Measurements from ENCODE around the gene ADAMTS17.
"Not testable (repeated sequence)": the region's sequence is repeated elsewhere in the genome, so short reads cannot be mapped to it uniquely, and the experiment has no call there.

DNA sequence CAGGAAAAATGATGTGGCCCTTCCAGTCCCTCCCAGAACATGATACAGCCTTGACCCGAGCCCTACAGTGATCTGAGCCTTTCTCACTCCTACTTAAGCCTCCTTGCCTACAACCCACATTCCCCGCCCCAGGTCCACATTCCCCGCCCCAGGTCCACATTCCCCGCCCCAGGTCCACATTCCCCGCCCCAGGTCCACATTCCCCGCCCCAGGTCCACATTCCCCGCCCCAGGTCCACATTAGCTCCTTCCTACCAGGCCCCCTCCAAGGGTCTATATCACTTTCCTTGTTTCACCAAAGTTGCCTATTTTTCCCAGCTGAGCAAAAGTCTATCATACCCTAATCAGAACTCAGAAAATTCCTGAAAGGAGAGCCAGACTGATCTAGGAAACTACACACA, 2.3 kb downstream of the ADAMTS17 start:
- TF ChIP-seq, protein P1, sequence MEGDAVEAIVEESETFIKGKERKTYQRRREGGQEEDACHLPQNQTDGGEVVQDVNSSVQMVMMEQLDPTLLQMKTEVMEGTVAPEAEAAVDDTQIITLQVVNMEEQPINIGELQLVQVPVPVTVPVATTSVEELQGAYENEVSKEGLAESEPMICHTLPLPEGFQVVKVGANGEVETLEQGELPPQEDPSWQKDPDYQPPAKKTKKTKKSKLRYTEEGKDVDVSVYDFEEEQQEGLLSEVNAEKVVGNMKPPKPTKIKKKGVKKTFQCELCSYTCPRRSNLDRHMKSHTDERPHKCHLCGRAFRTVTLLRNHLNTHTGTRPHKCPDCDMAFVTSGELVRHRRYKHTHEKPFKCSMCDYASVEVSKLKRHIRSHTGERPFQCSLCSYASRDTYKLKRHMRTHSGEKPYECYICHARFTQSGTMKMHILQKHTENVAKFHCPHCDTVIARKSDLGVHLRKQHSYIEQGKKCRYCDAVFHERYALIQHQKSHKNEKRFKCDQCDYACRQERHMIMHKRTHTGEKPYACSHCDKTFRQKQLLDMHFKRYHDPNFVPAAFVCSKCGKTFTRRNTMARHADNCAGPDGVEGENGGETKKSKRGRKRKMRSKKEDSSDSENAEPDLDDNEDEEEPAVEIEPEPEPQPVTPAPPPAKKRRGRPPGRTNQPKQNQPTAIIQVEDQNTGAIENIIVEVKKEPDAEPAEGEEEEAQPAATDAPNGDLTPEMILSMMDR (IDR thresholded peaks at IDR 0.05 in 2 of 3, conservative IDR thresholded peaks at IDR 0.05 in 1 of 3; ENCODE audit: insufficient read depth in 2 of 3, low read depth in 1 of 3, low read length in 3 of 3), result not testable (repeated sequence)
- TF ChIP-seq, protein P2, sequence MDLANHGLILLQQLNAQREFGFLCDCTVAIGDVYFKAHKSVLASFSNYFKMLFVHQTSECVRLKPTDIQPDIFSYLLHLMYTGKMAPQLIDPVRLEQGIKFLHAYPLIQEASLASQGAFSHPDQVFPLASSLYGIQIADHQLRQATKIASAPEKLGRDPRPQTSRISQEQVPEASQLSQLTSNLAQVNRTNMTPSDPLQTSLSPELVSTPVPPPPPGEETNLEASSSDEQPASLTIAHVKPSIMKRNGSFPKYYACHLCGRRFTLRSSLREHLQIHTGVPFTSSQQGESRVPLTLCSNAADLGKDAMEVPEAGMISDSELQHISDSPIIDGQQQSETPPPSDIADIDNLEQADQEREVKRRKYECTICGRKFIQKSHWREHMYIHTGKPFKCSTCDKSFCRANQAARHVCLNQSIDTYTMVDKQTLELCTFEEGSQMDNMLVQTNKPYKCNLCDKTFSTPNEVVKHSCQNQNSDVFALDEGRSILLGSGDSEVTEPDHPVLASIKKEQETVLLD (IDR thresholded peaks at IDR 0.05), result not testable (repeated sequence)
- TF ChIP-seq BHLHE40 (IDR thresholded peaks at IDR 0.05; ENCODE audit: low read length); U2AF1 (optimal IDR thresholded peaks at IDR 0.05; ENCODE audit: low read depth, low read length); RCOR1 (IDR thresholded peaks at IDR 0.05; ENCODE audit: borderline replicate concordance in 1 of 2, low read depth in 2 of 2, low read length in 2 of 2): not testable (repeated sequence)
- TF ChIP-seq, protein P3, sequence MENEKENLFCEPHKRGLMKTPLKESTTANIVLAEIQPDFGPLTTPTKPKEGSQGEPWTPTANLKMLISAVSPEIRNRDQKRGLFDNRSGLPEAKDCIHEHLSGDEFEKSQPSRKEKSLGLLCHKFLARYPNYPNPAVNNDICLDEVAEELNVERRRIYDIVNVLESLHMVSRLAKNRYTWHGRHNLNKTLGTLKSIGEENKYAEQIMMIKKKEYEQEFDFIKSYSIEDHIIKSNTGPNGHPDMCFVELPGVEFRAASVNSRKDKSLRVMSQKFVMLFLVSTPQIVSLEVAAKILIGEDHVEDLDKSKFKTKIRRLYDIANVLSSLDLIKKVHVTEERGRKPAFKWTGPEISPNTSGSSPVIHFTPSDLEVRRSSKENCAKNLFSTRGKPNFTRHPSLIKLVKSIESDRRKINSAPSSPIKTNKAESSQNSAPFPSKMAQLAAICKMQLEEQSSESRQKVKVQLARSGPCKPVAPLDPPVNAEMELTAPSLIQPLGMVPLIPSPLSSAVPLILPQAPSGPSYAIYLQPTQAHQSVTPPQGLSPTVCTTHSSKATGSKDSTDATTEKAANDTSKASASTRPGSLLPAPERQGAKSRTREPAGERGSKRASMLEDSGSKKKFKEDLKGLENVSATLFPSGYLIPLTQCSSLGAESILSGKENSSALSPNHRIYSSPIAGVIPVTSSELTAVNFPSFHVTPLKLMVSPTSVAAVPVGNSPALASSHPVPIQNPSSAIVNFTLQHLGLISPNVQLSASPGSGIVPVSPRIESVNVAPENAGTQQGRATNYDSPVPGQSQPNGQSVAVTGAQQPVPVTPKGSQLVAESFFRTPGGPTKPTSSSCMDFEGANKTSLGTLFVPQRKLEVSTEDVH (IDR thresholded peaks at IDR 0.05; ENCODE audit: low read depth, partially characterized antibody), result not testable (repeated sequence)
- TF ChIP-seq, protein P4, sequence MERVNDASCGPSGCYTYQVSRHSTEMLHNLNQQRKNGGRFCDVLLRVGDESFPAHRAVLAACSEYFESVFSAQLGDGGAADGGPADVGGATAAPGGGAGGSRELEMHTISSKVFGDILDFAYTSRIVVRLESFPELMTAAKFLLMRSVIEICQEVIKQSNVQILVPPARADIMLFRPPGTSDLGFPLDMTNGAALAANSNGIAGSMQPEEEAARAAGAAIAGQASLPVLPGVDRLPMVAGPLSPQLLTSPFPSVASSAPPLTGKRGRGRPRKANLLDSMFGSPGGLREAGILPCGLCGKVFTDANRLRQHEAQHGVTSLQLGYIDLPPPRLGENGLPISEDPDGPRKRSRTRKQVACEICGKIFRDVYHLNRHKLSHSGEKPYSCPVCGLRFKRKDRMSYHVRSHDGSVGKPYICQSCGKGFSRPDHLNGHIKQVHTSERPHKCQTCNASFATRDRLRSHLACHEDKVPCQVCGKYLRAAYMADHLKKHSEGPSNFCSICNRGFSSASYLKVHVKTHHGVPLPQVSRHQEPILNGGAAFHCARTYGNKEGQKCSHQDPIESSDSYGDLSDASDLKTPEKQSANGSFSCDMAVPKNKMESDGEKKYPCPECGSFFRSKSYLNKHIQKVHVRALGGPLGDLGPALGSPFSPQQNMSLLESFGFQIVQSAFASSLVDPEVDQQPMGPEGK (CRISPR knock-in tag; IDR thresholded peaks at IDR 0.05; ENCODE audit: borderline replicate concordance), result not testable (repeated sequence)
